Liver (tissue), 9 donors: ENCODE measurements around the gene PARD6A. TPM values are rescaled to one million over a fixed set of nuclear protein-coding genes. Genes with fewer than 3 reads are reported as not detected.

ENCODE experiments used
- DNase-seq: peaks from one replicate; pipeline ENCODE4 v3.0.0-alpha.2; 2017; ENCODE audit warnings: low spot score
- H3K27ac ChIP-seq, 2 donors: one replicate each; pipeline ENCODE4 v1.7.0; 2013; ENCODE audit warnings: inconsistent platforms in 2 of 2, low read length in 2 of 2, control low read depth in 1 of 2, low read depth in 1 of 2, mild to moderate bottlenecking in 1 of 2
- H3K27me3 ChIP-seq, 4 donors: one replicate each; pipeline versions ENCODE4 v1.6.1 to v1.7.0; 2013; ENCODE audit warnings: low read length in 3 of 4, inconsistent platforms in 1 of 4, mild to moderate bottlenecking in 1 of 4, moderate library complexity in 1 of 4; ENCODE audit not compliant: control insufficient read depth in 4 of 4, insufficient read depth in 4 of 4
- H3K36me3 ChIP-seq, 4 donors: one replicate each; pipeline versions ENCODE4 v1.6.1 to v1.7.0; 2013; ENCODE audit warnings: low read length in 3 of 4, mild to moderate bottlenecking in 3 of 4, low read depth in 1 of 4, moderate library complexity in 1 of 4; ENCODE audit not compliant: control insufficient read depth in 4 of 4, insufficient read depth in 3 of 4
- H3K4me1 ChIP-seq, 4 donors: one replicate each; pipeline versions ENCODE4 v1.6.1 to v1.7.0; 2013; ENCODE audit warnings: low read length in 3 of 4, mild to moderate bottlenecking in 3 of 4, moderate library complexity in 1 of 4; ENCODE audit not compliant: control insufficient read depth in 4 of 4, insufficient read depth in 4 of 4
- H3K4me3 ChIP-seq, 3 donors: one replicate each; pipeline versions ENCODE4 v1.6.1 to v1.7.0; 2013; ENCODE audit warnings: low read length in 3 of 3, control low read depth in 1 of 3, low read depth in 1 of 3, mild to moderate bottlenecking in 1 of 3
- H3K9ac ChIP-seq, 2 donors: one replicate each; pipeline ENCODE4 v1.7.0; 2013; ENCODE audit warnings: low read length in 2 of 2, mild to moderate bottlenecking in 2 of 2, moderate library complexity in 2 of 2, control low read depth in 1 of 2, low read depth in 1 of 2
- H3K9me3 ChIP-seq, 4 donors: one replicate each; pipeline versions ENCODE4 v1.6.1 to v1.7.0; 2013; ENCODE audit warnings: low read length in 3 of 4; ENCODE audit not compliant: control insufficient read depth in 4 of 4
- EGR1 ChIP-seq, 2 donors: IDR thresholded peaks; 2 replicates each; pipeline ENCODE4 v1.6.1; 2016 to 2018; ENCODE audit warnings: antibody characterized with exemption in 2 of 2, low read depth in 2 of 2
- FOXA1 ChIP-seq: IDR thresholded peaks from 2 replicates; pipeline ENCODE4 v1.6.1; 2016; ENCODE audit warnings: antibody characterized with exemption
- FOXA2 ChIP-seq: IDR thresholded peaks from 2 replicates; pipeline ENCODE4 v1.6.1; 2016; ENCODE audit warnings: antibody characterized with exemption
- GABPA ChIP-seq, 2 donors: IDR thresholded peaks in 1 of 2; conservative IDR thresholded peaks in 1 of 2; 2 replicates each; pipeline ENCODE4 v1.6.1; 2016; ENCODE audit warnings: antibody characterized with exemption in 2 of 2, mild to moderate bottlenecking in 1 of 2, moderate library complexity in 1 of 2
- HNF4G ChIP-seq: IDR thresholded peaks from 2 replicates; pipeline ENCODE4 v1.6.1; 2016; ENCODE audit warnings: antibody characterized with exemption
- JUND ChIP-seq, 2 donors: IDR thresholded peaks; 2 replicates each; pipeline ENCODE4 v1.6.1; 2016; ENCODE audit warnings: antibody characterized with exemption in 2 of 2
- NR2F2 ChIP-seq: IDR thresholded peaks from 2 replicates; pipeline ENCODE4 v1.6.1; 2016; ENCODE audit warnings: antibody characterized with exemption
- SP1 ChIP-seq: IDR thresholded peaks from 2 replicates; pipeline ENCODE4 v1.6.1; 2018; ENCODE audit warnings: antibody characterized with exemption, mild to moderate bottlenecking
- ZBTB33 ChIP-seq: IDR thresholded peaks from 2 replicates; pipeline ENCODE4 v1.6.1; 2016; ENCODE audit warnings: antibody characterized with exemption
- WGBS: extraction: QIAGEN DNeasy Blood & Tissue Kit; methylation state at CpG from one replicate; pipeline ENCODE4 v1.1.7; 2013; 5-methylcytosine and 5-hydroxymethylcytosine counted together
- polyA plus RNA-seq, 2 donors: library from polyadenylated mRNA; stranded (reverse) in 1 of 2; unstranded in 1 of 2; fragments of 200-250 nt in 1 of 2; fragments of >200 nt in 1 of 2; fragmentation: Nextera tagmentation in 1 of 2; extraction: Ambion mirVana in 1 of 2; gene quantifications; one replicate each; pipeline versions ENCODE4 v1.2.1 to v1.2.3, GENCODE V29; 2013 to 2015
- total RNA-seq, 2 donors: library from RNA; depleted of rRNA; stranded (reverse); fragments of >200 nt; gene quantifications; one replicate each; pipeline ENCODE4 v1.2.3, GENCODE V29; 2014
- TF ChIP-seq, protein P1 (sequence below): IDR thresholded peaks from 2 replicates; pipeline ENCODE4 v1.6.1; 2016; ENCODE audit warnings: antibody characterized with exemption
- TF ChIP-seq, protein P2 (sequence below): fragments of 150-350 bp; IDR thresholded peaks from 2 replicates; pipeline ENCODE4 v1.5.1; 2017; ENCODE audit warnings: improper control_type of control experiment, low read depth, low read length; ENCODE audit not compliant: missing input control
- donor health status: healthy.
- donor health status: healthy.
- donor health status: healthy.
- donor health status: healthy.
- donor health status: healthy.

Gene PARD6A
- total and polyA plus RNA-seq, 4 donors: 0.42 to 2.4 (median 1.8) TPM

GRCh38 chr16:67677712-67678111 lies 17.0 kb downstream of the PARD6A start:
- H3K9me3 ChIP-seq: no peaks in the 10 kb centered on the region
- WGBS: 97% methylated on average over 1 of the region's 1 CpG
- H3K4me1 ChIP-seq: peaks cover 14 to 50% (median 42%) of the 10 kb centered on the region in 4 donors
- no peak overlapping the region for H3K4me3 ChIP-seq
- H3K36me3 ChIP-seq: peaks cover 0 to 3% (median 1%) of the 10 kb centered on the region in 4 donors
- no peak for DNase-seq
- TF ChIP-seq HNF4G (no peak), JUND (IDR thresholded peaks at IDR 0.05) (no peak), FOXA2 (no peak), SP1 (no peak), GABPA (IDR thresholded peaks at IDR 0.05 in 1 of 2, conservative IDR thresholded peaks at IDR 0.05 in 1 of 2) (no peak)
- TF ChIP-seq, protein P1, sequence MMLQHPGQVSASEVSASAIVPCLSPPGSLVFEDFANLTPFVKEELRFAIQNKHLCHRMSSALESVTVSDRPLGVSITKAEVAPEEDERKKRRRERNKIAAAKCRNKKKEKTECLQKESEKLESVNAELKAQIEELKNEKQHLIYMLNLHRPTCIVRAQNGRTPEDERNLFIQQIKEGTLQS: no peak
- H3K27ac ChIP-seq: no peak overlapping the region
- H3K27me3 ChIP-seq: no peaks in the 10 kb centered on the region
- no peak overlapping the region for H3K9ac ChIP-seq

- H3K9ac ChIP-seq: no peak overlapping the region
- DNase-seq: no peak
- H3K4me1 ChIP-seq: peaks cover 8 to 43% (median 35%) of the 10 kb centered on the region in 4 donors
- 85% methylated on average over 12 of the region's 12 CpGs for WGBS
- H3K36me3 ChIP-seq: peaks cover 0 to 8% (median 4%) of the 10 kb centered on the region in 4 donors
- H3K4me3 ChIP-seq: no peak overlapping the region
- H3K27me3 ChIP-seq: no peaks in the 10 kb centered on the region
- H3K9me3 ChIP-seq: no peaks in the 10 kb centered on the region
- no peak overlapping the region for H3K27ac ChIP-seq
- TF ChIP-seq, protein P2, sequence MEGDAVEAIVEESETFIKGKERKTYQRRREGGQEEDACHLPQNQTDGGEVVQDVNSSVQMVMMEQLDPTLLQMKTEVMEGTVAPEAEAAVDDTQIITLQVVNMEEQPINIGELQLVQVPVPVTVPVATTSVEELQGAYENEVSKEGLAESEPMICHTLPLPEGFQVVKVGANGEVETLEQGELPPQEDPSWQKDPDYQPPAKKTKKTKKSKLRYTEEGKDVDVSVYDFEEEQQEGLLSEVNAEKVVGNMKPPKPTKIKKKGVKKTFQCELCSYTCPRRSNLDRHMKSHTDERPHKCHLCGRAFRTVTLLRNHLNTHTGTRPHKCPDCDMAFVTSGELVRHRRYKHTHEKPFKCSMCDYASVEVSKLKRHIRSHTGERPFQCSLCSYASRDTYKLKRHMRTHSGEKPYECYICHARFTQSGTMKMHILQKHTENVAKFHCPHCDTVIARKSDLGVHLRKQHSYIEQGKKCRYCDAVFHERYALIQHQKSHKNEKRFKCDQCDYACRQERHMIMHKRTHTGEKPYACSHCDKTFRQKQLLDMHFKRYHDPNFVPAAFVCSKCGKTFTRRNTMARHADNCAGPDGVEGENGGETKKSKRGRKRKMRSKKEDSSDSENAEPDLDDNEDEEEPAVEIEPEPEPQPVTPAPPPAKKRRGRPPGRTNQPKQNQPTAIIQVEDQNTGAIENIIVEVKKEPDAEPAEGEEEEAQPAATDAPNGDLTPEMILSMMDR: no peak
- TF ChIP-seq ZBTB33: no peak
- no peak for TF ChIP-seq EGR1 (IDR thresholded peaks at IDR 0.05; ENCODE audit: low read depth in 2 of 2)
- TF ChIP-seq FOXA1: no peak
- TF ChIP-seq, protein P1: no peak
- no peak for TF ChIP-seq NR2F2
- TF ChIP-seq GABPA (IDR thresholded peaks at IDR 0.05 in 1 of 2, conservative IDR thresholded peaks at IDR 0.05 in 1 of 2): no peak
- no peak for TF ChIP-seq SP1
Measured at GRCh38 chr16:67678354-67679023, 17.7 kb downstream of the PARD6A start.
